ENCODE data around the gene GREB1L. TPM values are rescaled to one million over a fixed set of nuclear protein-coding genes. Genes with fewer than 3 reads are reported as not detected.

GREB1L gene
- total RNA-seq, 2 donors from 2014 or later, result 2.0 to 21.6 TPM

DNA sequence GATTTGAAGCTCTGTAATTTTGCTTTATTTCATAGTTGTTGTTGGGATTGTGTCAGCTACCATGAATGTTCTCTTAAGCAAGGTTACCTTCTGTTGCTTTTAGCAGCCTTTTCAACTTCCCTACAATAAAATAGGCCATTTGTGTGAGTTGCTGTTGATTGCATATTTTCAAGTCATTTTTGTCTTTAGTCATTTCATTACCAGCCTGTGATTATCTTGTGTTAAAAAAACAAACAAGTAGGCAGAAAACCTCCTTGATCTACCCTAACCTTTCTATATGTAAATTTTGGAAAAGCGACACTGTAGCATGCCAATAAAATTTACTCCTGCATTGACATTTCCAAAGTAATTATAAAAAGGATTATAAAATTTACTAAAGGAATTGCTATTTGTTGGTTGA lies 19.3 kb downstream of the GREB1L start:
- DNase-seq (ENCODE audit: low spot score), result no peak
- intact Hi-C loops (cut with DNase I), result no loop called here
- TF ChIP-seq, protein P1, sequence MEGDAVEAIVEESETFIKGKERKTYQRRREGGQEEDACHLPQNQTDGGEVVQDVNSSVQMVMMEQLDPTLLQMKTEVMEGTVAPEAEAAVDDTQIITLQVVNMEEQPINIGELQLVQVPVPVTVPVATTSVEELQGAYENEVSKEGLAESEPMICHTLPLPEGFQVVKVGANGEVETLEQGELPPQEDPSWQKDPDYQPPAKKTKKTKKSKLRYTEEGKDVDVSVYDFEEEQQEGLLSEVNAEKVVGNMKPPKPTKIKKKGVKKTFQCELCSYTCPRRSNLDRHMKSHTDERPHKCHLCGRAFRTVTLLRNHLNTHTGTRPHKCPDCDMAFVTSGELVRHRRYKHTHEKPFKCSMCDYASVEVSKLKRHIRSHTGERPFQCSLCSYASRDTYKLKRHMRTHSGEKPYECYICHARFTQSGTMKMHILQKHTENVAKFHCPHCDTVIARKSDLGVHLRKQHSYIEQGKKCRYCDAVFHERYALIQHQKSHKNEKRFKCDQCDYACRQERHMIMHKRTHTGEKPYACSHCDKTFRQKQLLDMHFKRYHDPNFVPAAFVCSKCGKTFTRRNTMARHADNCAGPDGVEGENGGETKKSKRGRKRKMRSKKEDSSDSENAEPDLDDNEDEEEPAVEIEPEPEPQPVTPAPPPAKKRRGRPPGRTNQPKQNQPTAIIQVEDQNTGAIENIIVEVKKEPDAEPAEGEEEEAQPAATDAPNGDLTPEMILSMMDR (IDR thresholded peaks at IDR 0.05), result no peak
- TF ChIP-seq POLR2A (IDR thresholded peaks at IDR 0.05), result no peak
- no peak for TF ChIP-seq POLR2AphosphoS5 (IDR thresholded peaks at IDR 0.05)
- WGBS, result 72% methylated on average over 1 of the region's 1 CpG
- Histone ChIP-seq H3K27me3 (replicated peaks; ENCODE audit: insufficient read depth) (no peaks in the 10 kb centered on the region), H3K27ac (no peak overlapping the region), H3K9me3 (no peaks in the 10 kb centered on the region), H3K4me3 (no peak overlapping the region), H3K36me3 (no peaks in the 10 kb centered on the region), H3K4me1 (replicated peaks) (no peaks in the 10 kb centered on the region)

DNA sequence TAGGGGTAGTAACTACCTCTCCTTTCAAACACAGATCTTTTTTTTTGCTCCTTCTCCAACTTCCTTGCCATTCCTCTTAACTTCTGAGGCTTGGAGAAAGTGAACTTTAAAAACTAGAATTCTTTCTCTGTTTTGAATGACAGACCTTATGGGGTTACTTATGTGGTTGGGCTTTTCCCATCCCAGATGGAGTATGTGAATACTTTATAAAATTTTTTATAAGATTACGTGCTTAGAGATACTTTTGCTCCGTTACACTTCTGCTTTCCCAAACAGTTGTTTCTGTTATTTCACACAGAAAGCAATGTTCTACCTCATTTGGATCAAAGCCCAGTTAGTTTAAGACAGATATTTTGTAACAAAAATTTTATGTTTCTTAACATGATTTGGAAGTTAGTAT lies 20.2 kb downstream of the GREB1L start:
- H3K9me3 ChIP-seq, result no peaks in the 10 kb centered on the region
- no peak for DNase-seq (ENCODE audit: low spot score)
- 31% methylated on average over 2 of the region's 2 CpGs for WGBS
- no peaks in the 10 kb centered on the region for H3K36me3 ChIP-seq
- H3K27ac ChIP-seq, result no peak overlapping the region
- H3K4me3 ChIP-seq, result no peak overlapping the region
- H3K27me3 ChIP-seq (replicated peaks; ENCODE audit: insufficient read depth), result no peaks in the 10 kb centered on the region
- H3K4me1 ChIP-seq (replicated peaks), result no peaks in the 10 kb centered on the region
- intact Hi-C loops (cut with DNase I), result no loop called here
- no peak for TF ChIP-seq POLR2AphosphoS5 (IDR thresholded peaks at IDR 0.05)
- no peak for TF ChIP-seq POLR2A (IDR thresholded peaks at IDR 0.05)
- TF ChIP-seq, protein P1 (IDR thresholded peaks at IDR 0.05), result no peak

DNA sequence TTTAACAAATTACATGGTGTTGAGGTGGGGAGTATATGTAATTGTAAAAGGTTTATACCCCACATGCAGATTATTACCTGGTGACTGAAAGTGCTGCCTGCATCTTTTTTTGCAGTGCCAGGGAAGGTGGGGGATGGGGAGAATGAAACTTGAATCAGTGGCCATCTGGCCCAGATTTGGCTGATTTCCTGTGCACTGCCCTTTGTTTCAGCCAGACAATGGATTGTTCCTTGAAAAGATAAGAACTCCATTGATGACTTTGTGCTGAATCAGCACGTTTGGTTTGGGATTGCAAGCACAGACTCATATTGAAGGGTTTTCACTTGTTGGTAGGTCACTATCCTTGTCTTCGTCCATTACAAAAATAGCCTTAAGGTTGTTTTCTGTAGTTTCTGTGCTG lies 20.9 kb downstream of the GREB1L start:
- intact Hi-C loops (cut with DNase I), result no loop called here
- TF ChIP-seq POLR2AphosphoS5 (IDR thresholded peaks at IDR 0.05) (no peak), POLR2A (IDR thresholded peaks at IDR 0.05) (no peak)
- TF ChIP-seq, protein P1 (IDR thresholded peaks at IDR 0.05), result no peak
- H3K27me3 ChIP-seq (replicated peaks; ENCODE audit: insufficient read depth), result no peaks in the 10 kb centered on the region
- DNase-seq (ENCODE audit: low spot score), result no peak
- no peaks in the 10 kb centered on the region for H3K4me1 ChIP-seq (replicated peaks)
- no peak overlapping the region for H3K4me3 ChIP-seq
- WGBS, result 61% methylated on average over 2 of the region's 2 CpGs
- H3K36me3 ChIP-seq, result no peaks in the 10 kb centered on the region
- no peak overlapping the region for H3K27ac ChIP-seq
- H3K9me3 ChIP-seq, result no peaks in the 10 kb centered on the region

DNA sequence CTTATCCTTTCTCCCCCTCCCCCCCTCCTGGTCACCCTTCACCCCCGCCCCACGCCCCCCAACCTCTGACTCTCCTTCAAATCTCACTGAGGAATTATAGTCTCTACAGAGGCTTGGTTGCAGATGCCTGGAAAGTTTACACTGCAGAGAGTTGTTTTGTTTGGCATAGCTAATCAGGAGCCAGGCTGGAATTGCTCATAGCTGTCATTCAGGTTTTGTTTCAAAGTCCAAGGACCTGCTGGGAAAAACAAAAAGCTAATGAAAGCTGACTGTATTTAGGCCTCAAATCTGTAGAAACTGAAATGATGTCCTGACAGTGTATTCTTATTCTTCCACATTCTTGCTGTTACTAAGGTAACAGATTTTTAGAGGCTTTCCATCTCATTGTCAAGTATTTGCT lies 22.6 kb downstream of the GREB1L start:
- Histone ChIP-seq H3K27me3 (replicated peaks; ENCODE audit: insufficient read depth) (no peaks in the 10 kb centered on the region), H3K36me3 (no peaks in the 10 kb centered on the region), H3K4me3 (no peak overlapping the region), H3K27ac (no peak overlapping the region), H3K4me1 (replicated peaks) (no peaks in the 10 kb centered on the region), H3K9me3 (no peaks in the 10 kb centered on the region)
- DNase-seq (ENCODE audit: low spot score), result no peak
- TF ChIP-seq, protein P1 (IDR thresholded peaks at IDR 0.05), result no peak
- TF ChIP-seq POLR2AphosphoS5 (IDR thresholded peaks at IDR 0.05) (no peak), POLR2A (IDR thresholded peaks at IDR 0.05) (no peak)
- intact Hi-C loops (cut with DNase I), result no loop called here
- 21% methylated on average over 2 of the region's 2 CpGs for WGBS

DNA sequence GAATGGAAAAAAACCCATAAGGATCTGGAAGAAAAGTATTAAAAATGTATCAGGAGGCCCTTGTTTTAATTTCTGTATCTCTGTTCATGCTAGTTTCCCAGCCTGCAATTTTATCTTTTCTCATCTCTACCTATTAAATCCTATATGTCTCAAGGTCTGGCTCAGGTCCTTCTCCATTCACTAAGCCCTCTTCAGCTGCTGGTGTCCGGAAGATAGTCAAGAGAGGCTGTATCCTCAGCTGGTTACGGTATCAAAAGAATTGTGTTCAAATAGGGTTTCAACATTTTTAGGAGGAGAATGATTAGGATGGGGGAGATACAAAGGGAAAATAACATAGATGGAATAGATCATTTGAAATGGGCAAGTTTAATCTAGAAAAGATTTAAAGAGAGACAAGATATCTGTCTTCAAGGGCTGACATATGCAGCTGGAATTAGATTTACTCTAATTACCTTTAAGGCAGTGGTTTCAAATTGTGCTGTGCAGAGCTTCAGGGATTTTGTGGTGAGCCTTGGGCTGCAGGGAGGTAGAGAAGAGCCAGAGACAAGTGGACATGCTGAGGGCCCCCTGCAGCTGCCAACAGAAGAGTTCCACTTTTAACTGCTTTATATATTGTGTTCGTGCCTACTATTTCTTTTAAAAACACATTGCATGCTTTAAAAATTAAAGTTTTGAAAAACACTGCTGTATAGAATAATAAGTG lies 24.1 kb downstream of the GREB1L start:
- Histone ChIP-seq H3K4me3 (no peak overlapping the region), H3K36me3 (no peaks in the 10 kb centered on the region), H3K27me3 (replicated peaks; ENCODE audit: insufficient read depth) (no peaks in the 10 kb centered on the region), H3K4me1 (replicated peaks) (no peaks in the 10 kb centered on the region), H3K9me3 (no peaks in the 10 kb centered on the region), H3K27ac (no peak overlapping the region)
- DNase-seq (ENCODE audit: low spot score), result no peak
- WGBS, result 87% methylated on average over 3 of the region's 3 CpGs
- intact Hi-C loops (cut with DNase I), result no loop called here
- TF ChIP-seq POLR2A (IDR thresholded peaks at IDR 0.05), result no peak

All from prostate gland (tissue), 2 donors.